GM12878 (cell line): ENCODE data around the gene C16orf78. TPM values are rescaled to one million over a fixed set of nuclear protein-coding genes. Genes with fewer than 3 reads are reported as not detected.

Source experiments
- ATAC-seq: fragments of 200-7000 bp; cut with Tn5 transposase; 3 replicates; pipeline ENCODE4 v1.9.1; 2020; ENCODE audit warnings: mild to moderate bottlenecking, moderate library complexity
- BruUV-seq: library from RNA; stranded (reverse); fragments of 400-500 nt; replicated peaks from 2 replicates; lab custom pipeline; 2021; lab: Mats Ljungman, UMichigan
- CTCF ChIA-PET: fragments of 300-600 bp; sonication (Branson Sonifier 250); formaldehyde crosslinking; extraction: SDS; loops from one replicate; lab custom pipeline; 2021; ENCODE audit warnings: inconsistent platforms; lab: Yijun Ruan, JAX
- POLR2A ChIA-PET: fragments of 350-600 bp; formaldehyde crosslinking; extraction: SDS; loops from one replicate; lab custom pipeline; 2021; ENCODE audit warnings: inconsistent platforms; lab: Charles Lee
- RAD21 ChIA-PET: fragments of 300-600 bp; sonication (Branson Sonifier 250); formaldehyde crosslinking; loops from one replicate; lab custom pipeline; 2023; ENCODE audit warnings: antibody characterized with exemption; ENCODE audit not compliant: unreplicated experiment; lab: Charles Lee
- SMC1A ChIA-PET: fragments of 300-600 bp; sonication (Branson Sonifier 250); formaldehyde crosslinking; loops from one replicate; lab custom pipeline; 2023; ENCODE audit not compliant: unreplicated experiment, uncharacterized antibody; lab: Charles Lee
- DNase-seq: peaks from one replicate; pipeline ENCODE4 v3.0.0-alpha.2; 2011; ENCODE audit warnings: low read depth, low spot score
- FAIRE-seq: peaks from 3 replicates; lab custom pipeline; 2011; peaks lifted over from hg19 to GRCh38; lab: Jason Lieb, UNC
- H2AFZ ChIP-seq: 2 replicates; pipeline ENCODE4 v1.6.0; 2011; ENCODE audit warnings: low read depth, low read length, control low read depth; ENCODE audit not compliant: control insufficient read depth
- H3K27ac ChIP-seq: 2 replicates; pipeline ENCODE4 v1.5.1; 2011; ENCODE audit warnings: control low read depth; ENCODE audit not compliant: control insufficient read depth, insufficient read depth
- H3K27me3 ChIP-seq, 2 experiments: replicated peaks in 1 of 2; 2 replicates each; pipeline versions ENCODE4 v1.6.0 to v1.6.1; 2011; ENCODE audit warnings: low read length in 1 of 2; ENCODE audit not compliant: control insufficient read depth in 2 of 2, insufficient read depth in 2 of 2
- H3K36me3 ChIP-seq, 2 experiments: 2 replicates each; pipeline ENCODE4 v1.5.1; 2011; ENCODE audit warnings: low read length in 1 of 2; ENCODE audit not compliant: control insufficient read depth in 2 of 2, insufficient read depth in 2 of 2
- H3K4me1 ChIP-seq: 2 replicates; pipeline ENCODE4 v1.6.1; 2011; ENCODE audit warnings: mild to moderate bottlenecking, low read length, moderate library complexity, mixed read lengths; ENCODE audit not compliant: control insufficient read depth, insufficient read depth
- H3K4me2 ChIP-seq: 2 replicates; pipeline ENCODE4 v1.6.0; 2011; ENCODE audit warnings: control low read depth; ENCODE audit not compliant: control insufficient read depth, insufficient read depth
- H3K4me3 ChIP-seq: fragments of 200-600 bp; sonication (generic); 2 replicates; pipeline ENCODE4 v1.5.1; 2016
- H3K79me2 ChIP-seq: 2 replicates; pipeline ENCODE4 v1.6.0; 2011; ENCODE audit warnings: low read length; ENCODE audit not compliant: control insufficient read depth, insufficient read depth
- H3K9ac ChIP-seq: 2 replicates; pipeline ENCODE4 v1.8.0; 2011; ENCODE audit warnings: low read length, control low read depth, mixed read lengths; ENCODE audit not compliant: control insufficient read depth, insufficient read depth
- H3K9me3 ChIP-seq: replicated peaks from 3 replicates; pipeline ENCODE4 v1.5.1; 2011; ENCODE audit warnings: mild to moderate bottlenecking, low read length; ENCODE audit not compliant: control insufficient read depth, insufficient read depth
- H4K20me1 ChIP-seq: 2 replicates; pipeline ENCODE4 v1.6.0; 2011; ENCODE audit not compliant: control insufficient read depth, insufficient read depth
- ATF3 ChIP-seq: IDR thresholded peaks from 2 replicates; pipeline ENCODE4 v1.6.1; 2011; ENCODE audit warnings: low read depth, mild to moderate bottlenecking, low read length, moderate library complexity, borderline replicate concordance; ENCODE audit errors: extremely low read depth
- ATF7 ChIP-seq: fragments of 450-650 bp; IDR thresholded peaks from 2 replicates; pipeline ENCODE4 v1.6.1; 2016; ENCODE audit warnings: low read depth, mild to moderate bottlenecking
- BHLHE40 ChIP-seq, 2 experiments: fragments of 450-650 bp in 1 of 2; IDR thresholded peaks; 2 replicates each; pipeline ENCODE4 v1.6.1; 2011 to 2017; ENCODE audit warnings: low read depth in 2 of 2, borderline replicate concordance in 1 of 2, improper control_type of control experiment in 1 of 2, low read length in 1 of 2, mild to moderate bottlenecking in 1 of 2
- CEBPB ChIP-seq, 2 experiments: fragments of 150-350 bp in 1 of 2; IDR thresholded peaks; 2 replicates each; pipeline ENCODE4 v1.6.1; 2012 to 2014; ENCODE audit warnings: low read depth in 2 of 2, low read length in 2 of 2, borderline replicate concordance in 1 of 2, inconsistent platforms in 1 of 2
- CEBPZ ChIP-seq: fragments of 150-350 bp; IDR thresholded peaks from 2 replicates; pipeline ENCODE4 v1.6.1; 2016; ENCODE audit warnings: low read depth, low read length
- CREM ChIP-seq: IDR thresholded peaks from 2 replicates; pipeline ENCODE4 v1.6.1; 2014; ENCODE audit warnings: antibody characterized with exemption, low read depth
- FOXM1 ChIP-seq: IDR thresholded peaks from 2 replicates; pipeline ENCODE4 v1.6.1; 2012; ENCODE audit warnings: low read depth, mild to moderate bottlenecking, inconsistent platforms, low read length, moderate library complexity
- GATAD2B ChIP-seq: fragments of 450-650 bp; conservative IDR thresholded peaks from 2 replicates; pipeline ENCODE4 v1.6.1; 2017; ENCODE audit warnings: low read depth, mild to moderate bottlenecking, moderate library complexity
- JUNB ChIP-seq: IDR thresholded peaks from 2 replicates; pipeline ENCODE4 v1.6.1; 2016; ENCODE audit warnings: antibody characterized with exemption, mild to moderate bottlenecking
- JUND ChIP-seq: IDR thresholded peaks from 2 replicates; pipeline ENCODE4 v1.6.1; 2012; ENCODE audit warnings: low read depth, mild to moderate bottlenecking, low read length, improper control_type of control experiment, moderate library complexity
- KDM1A ChIP-seq: fragments of 200-600 bp; sonication (generic); IDR thresholded peaks from 2 replicates; pipeline ENCODE4 v1.6.1; 2016; ENCODE audit warnings: borderline replicate concordance
- NFIC ChIP-seq: IDR thresholded peaks from 2 replicates; pipeline ENCODE4 v1.6.1; 2012; ENCODE audit warnings: low read depth, mild to moderate bottlenecking, inconsistent platforms, low read length, moderate library complexity
- NR2F1 ChIP-seq: fragments of 450-650 bp; conservative IDR thresholded peaks from 2 replicates; pipeline ENCODE4 v1.6.1; 2017; ENCODE audit warnings: mild to moderate bottlenecking
- PKNOX1 ChIP-seq: fragments of 450-650 bp; IDR thresholded peaks from 2 replicates; pipeline ENCODE4 v1.6.1; 2016; ENCODE audit warnings: mild to moderate bottlenecking
- RELA ChIP-seq: fragments of 450-650 bp; IDR thresholded peaks from 2 replicates; pipeline ENCODE4 v1.8.0; 2014; ENCODE audit warnings: borderline replicate concordance; ENCODE audit not compliant: partially characterized antibody
- SIN3A ChIP-seq: IDR thresholded peaks from 2 replicates; pipeline ENCODE4 v1.6.1; 2012; ENCODE audit warnings: low read depth, low read length, improper control_type of control experiment
- SMAD1 ChIP-seq: fragments of 450-650 bp; IDR thresholded peaks from 2 replicates; pipeline ENCODE4 v1.6.1; 2018; ENCODE audit warnings: mild to moderate bottlenecking, low read depth; ENCODE audit not compliant: partially characterized antibody
- TAF1 ChIP-seq: IDR thresholded peaks from 2 replicates; pipeline ENCODE4 v1.6.1; 2011; ENCODE audit warnings: mild to moderate bottlenecking, low read depth, low read length, borderline replicate concordance
- ZNF384 ChIP-seq: IDR thresholded peaks from 2 replicates; pipeline ENCODE4 v1.6.1; 2012; ENCODE audit warnings: low read depth, mild to moderate bottlenecking, low read length, improper control_type of control experiment, borderline replicate concordance
- WGBS: methylation state at CpG from one replicate; pipeline ENCODE4 v1.1.6; 2016; ENCODE audit warnings: low lambda C conversion rate; ENCODE audit not compliant: insufficient replicate concordance, insufficient coverage; ENCODE audit errors: missing lambda C conversion rate; 5-methylcytosine and 5-hydroxymethylcytosine counted together
- in situ Hi-C: fragments of 300-500 bp; cut with MboI; formaldehyde crosslinking; loops from 9 replicates; pipeline ENCODE4 v1.14.3; 2018; ENCODE audit warnings: mixed read lengths
- intact Hi-C: fragments of 100-400 bp; cut with micrococcal nuclease; formaldehyde crosslinking; loops from one replicate; pipeline ENCODE4 v1.14.2; 2022; ENCODE audit not compliant: unreplicated experiment
- polyA plus RNA-seq, 11 experiments: library from polyadenylated mRNA; depleted of rRNA in 4 of 11; unstranded in 6 of 11; stranded (reverse) in 5 of 11; fragments of >200 nt; fragmentation: Nextera tagmentation in 4 of 11; fragmentation: Illumina TruSeq in 1 of 11; extraction: Ambion mirVana in 4 of 11; extraction: Trizol in 1 of 11; gene quantifications; 1 replicate in 1 of 11; 2 replicates in 10 of 11; pipeline versions ENCODE4 v1.2.1 to v1.2.3, GENCODE V29; 2011 to 2016; ENCODE audit warnings: inconsistent platforms in 2 of 11, missing spikeins in 2 of 11, low read depth in 1 of 11
- total RNA-seq, 4 experiments: library from RNA; depleted of rRNA in 3 of 4; stranded (reverse); fragments of >200 nt in 3 of 4; fragmentation: Illumina TruSeq in 1 of 4; extraction: Trizol in 1 of 4; gene quantifications; 2 replicates each; pipeline versions ENCODE4 v1.2.1 to v1.2.3, GENCODE V29; 2013 to 2021

C16orf78 gene
- total and polyA plus RNA-seq, 10 of the 15 experiments (the other 5 are each of a cell fraction or from before 2014, with no cell fraction given): not detected

DNA sequence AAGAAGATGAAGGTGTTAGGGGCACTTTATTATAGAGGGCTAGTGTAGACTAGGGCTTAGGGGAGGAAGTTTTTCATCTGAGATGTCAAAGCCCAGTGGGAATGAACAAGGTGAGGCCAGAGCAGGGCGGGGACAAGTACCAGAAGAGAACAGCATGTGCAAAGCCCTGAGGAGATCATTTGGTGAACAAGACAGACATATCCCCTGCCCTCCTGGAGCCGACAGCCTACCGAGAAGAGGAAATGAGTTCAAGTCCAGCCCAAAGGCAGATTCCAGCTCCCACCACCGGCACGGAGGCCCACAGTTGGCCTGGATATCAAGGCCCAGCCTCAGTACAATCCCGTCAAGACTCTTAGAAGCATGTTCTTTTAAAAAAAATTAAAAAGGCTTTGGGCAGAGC lies 61.1 kb downstream of the C16orf78 start (continued):
- TF ChIP-seq GATAD2B (no peak), CEBPB (IDR thresholded peaks at IDR 0.05; ENCODE audit: borderline replicate concordance in 1 of 2, low read depth in 2 of 2, low read length in 2 of 2) (no peak), FOXM1 (no peak), PKNOX1 (no peak), NR2F1 (no peak)
- TF ChIP-seq, all 136 proteins: peak for 0

- ChIA-PET CTCF (no interaction called here), SMC1A (no interaction called here), POLR2A (no interaction called here), RAD21 (no interaction called here)
- 36% methylated on average over 7 of the region's 7 CpGs for WGBS
- intact Hi-C loops (no loop called here), in situ Hi-C loops (no loop called here)
- no peaks in the 10 kb centered on the region for H3K36me3 ChIP-seq
- no peak overlapping the region for H3K9ac ChIP-seq
- no peaks in the 10 kb centered on the region for H3K9me3 ChIP-seq
- H4K20me1 ChIP-seq: no peaks in the 10 kb centered on the region
- H3K4me3 ChIP-seq: no peak overlapping the region
- no peaks in the 10 kb centered on the region; a peak in 2 of 4 replicates for H3K27me3 ChIP-seq
- H3K4me2 ChIP-seq: no peak overlapping the region
- peaks cover 8% of the 10 kb centered on the region for H3K4me1 ChIP-seq
- no TSS peak for BruUV-seq
- no peak overlapping the region for H2AFZ ChIP-seq
- no peak overlapping the region for H3K27ac ChIP-seq
- no peaks in the 10 kb centered on the region for H3K79me2 ChIP-seq
- DNase-seq (no peak), ATAC-seq (no peak), FAIRE-seq (no peak)
- TF ChIP-seq CREM: no peak
- TF ChIP-seq SMAD1: no peak
- TF ChIP-seq ATF3: no peak
- TF ChIP-seq BHLHE40 (IDR thresholded peaks at IDR 0.05; ENCODE audit: borderline replicate concordance in 1 of 2, low read depth in 2 of 2, low read length in 1 of 2): no peak
- no peak for TF ChIP-seq RELA
- no peak for TF ChIP-seq JUNB
- no peak for TF ChIP-seq GATAD2B
- no peak for TF ChIP-seq CEBPZ
- no peak for TF ChIP-seq TAF1
- TF ChIP-seq KDM1A: no peak
- TF ChIP-seq ZNF384: no peak
- TF ChIP-seq NFIC: no peak
- TF ChIP-seq ATF7: no peak
- no peak for TF ChIP-seq SIN3A
- TF ChIP-seq JUND: no peak
Measured at GRCh38 chr16:49436181-49436580, 62.6 kb downstream of the C16orf78 start.
